Right lobe of liver (tissue), 6 donors: ENCODE results near the gene KCNT1. TPM values are rescaled to one million over a fixed set of nuclear protein-coding genes. Genes with fewer than 3 reads are reported as not detected.

ENCODE experiments used
- ATAC-seq, 4 donors: fragments of 200-7000 bp; cut with Tn5 transposase; one replicate each; pipeline ENCODE4 v1.9.1; 2020; ENCODE audit warnings: mild to moderate bottlenecking in 4 of 4, moderate library complexity in 4 of 4
- DNase-seq, 3 donors: peaks; one replicate each; pipeline ENCODE4 v3.0.0-alpha.2; 2020
- H3K27ac ChIP-seq, 3 donors: fragments of 200-600 bp; one replicate each; pipeline ENCODE4 v1.8.0; 2022
- H3K27me3 ChIP-seq, 2 donors: fragments of 200-600 bp; one replicate each; pipeline ENCODE4 v1.8.0; 2022
- H3K36me3 ChIP-seq, 4 donors: fragments of 200-600 bp; sonication (generic) in 1 of 4; one replicate each; pipeline versions ENCODE4 v1.5.1 to v1.8.0; 2017 to 2022; ENCODE audit warnings: control low read depth in 1 of 4
- H3K4me1 ChIP-seq, 4 donors: fragments of 200-600 bp; sonication (generic) in 1 of 4; one replicate each; pipeline versions ENCODE4 v1.5.1 to v1.8.0; 2017 to 2022; ENCODE audit warnings: control low read depth in 1 of 4
- H3K4me3 ChIP-seq, 3 donors: fragments of 200-600 bp; one replicate each; pipeline ENCODE4 v1.8.0; 2022
- H3K9me3 ChIP-seq, 4 donors: fragments of 200-600 bp; sonication (generic) in 1 of 4; one replicate each; pipeline versions ENCODE4 v1.5.1 to v1.8.0; 2017 to 2022; ENCODE audit warnings: control low read depth in 1 of 4
- POLR2A ChIP-seq: fragments of 450-650 bp; IDR thresholded peaks from one replicate; pipeline ENCODE4 v1.6.1; 2017; ENCODE audit warnings: antibody characterized with exemption, mild to moderate bottlenecking
- WGBS: methylation state at CpG from one replicate; pipeline ENCODE4 v1.1.6; 2018; ENCODE audit warnings: low coverage, low lambda C conversion rate; ENCODE audit not compliant: insufficient coverage; ENCODE audit errors: missing lambda C conversion rate; 5-methylcytosine and 5-hydroxymethylcytosine counted together
- intact Hi-C, 2 donors: fragments of 100-400 bp; cut with DNase I; formaldehyde crosslinking; loops; one replicate each; pipeline versions ENCODE4 v1.11.2 to v1.14.1; 2022
- total RNA-seq, 6 experiments: library from RNA; depleted of rRNA in 2 of 6; stranded (reverse); fragments of >200 nt in 2 of 6; fragmentation: NEBNext Ultra II Directional in 3 of 6; extraction: Animal tissue kit (Norgen Biotek cat#: 25700) in 3 of 6; gene quantifications; one replicate each; pipeline versions ENCODE4 v1.1.0 to v1.2.4, GENCODE V29; 2016 to 2023
- TF ChIP-seq, protein P1 (sequence below), 4 donors: fragments of 200-600 bp in 3 of 4; fragments of 450-650 bp in 1 of 4; IDR thresholded peaks; one replicate each; pipeline versions ENCODE4 v1.5.1 to v1.8.0; 2016 to 2022; ENCODE audit warnings: antibody characterized with exemption in 4 of 4, mild to moderate bottlenecking in 2 of 4
- donor health status: DM: no; HTN: yes; CAD: no.
- donor health status: DM: no; HTN: no; CAD: no.
- donor health status: DM: no; HTN: no; CAD: no.
- donor health status: DM: no; HTN: yes; CAD: no.
- donor health status: DM: no; HTN: yes; CAD: no.

Gene KCNT1
- total RNA-seq, 6 experiments from 2014 or later, result not detected

DNA sequence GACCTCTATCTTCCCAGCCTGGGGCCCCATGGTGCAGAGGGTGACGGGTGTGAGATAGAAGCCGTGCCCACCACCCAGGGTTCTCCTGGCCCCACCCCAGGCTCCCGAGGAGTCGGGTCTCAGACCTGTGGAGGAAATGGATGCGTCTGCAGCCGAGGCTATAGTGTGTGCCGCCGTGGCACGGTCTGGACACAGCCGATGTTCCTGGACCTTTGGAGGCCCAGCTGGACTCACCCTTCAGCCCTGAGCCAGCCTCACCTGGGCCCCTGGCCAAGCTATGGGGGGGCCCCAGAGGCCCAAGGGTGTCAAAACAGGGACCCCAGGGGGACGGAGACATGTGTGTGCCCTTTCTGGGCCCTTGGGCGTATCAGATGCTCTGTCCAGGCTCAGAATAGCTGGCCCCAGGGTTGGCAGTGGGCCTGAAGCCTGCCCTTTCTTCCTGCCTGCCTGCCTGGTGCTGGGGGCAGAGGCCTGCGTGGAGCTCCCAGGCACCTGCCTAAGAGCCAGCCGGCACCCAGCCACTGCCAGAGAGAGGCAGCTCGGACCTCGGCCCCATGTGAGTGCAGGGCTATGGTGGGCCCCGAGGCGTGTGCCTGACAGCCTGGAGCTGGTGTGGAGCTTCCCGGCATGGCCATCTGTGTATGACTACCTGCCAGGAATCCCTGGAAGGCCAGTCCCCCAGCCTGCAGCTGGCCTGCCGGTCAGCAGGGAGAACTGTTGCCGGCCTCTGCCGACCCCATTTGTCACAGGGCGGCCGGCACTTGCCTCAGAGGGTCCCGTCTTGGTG, 41.8 kb downstream of the KCNT1 start:
- H3K27ac ChIP-seq, result no peak overlapping the region
- H3K4me3 ChIP-seq, result no peak overlapping the region
- H3K27me3 ChIP-seq, result no peaks in the 10 kb centered on the region
- ATAC-seq (no peak), DNase-seq (no peak)
- WGBS, result no CpG with 5 or more reads among the region's 25 CpGs
- no peaks in the 10 kb centered on the region for H3K4me1 ChIP-seq
- H3K9me3 ChIP-seq, result no peaks in the 10 kb centered on the region
- TF ChIP-seq, protein P1, sequence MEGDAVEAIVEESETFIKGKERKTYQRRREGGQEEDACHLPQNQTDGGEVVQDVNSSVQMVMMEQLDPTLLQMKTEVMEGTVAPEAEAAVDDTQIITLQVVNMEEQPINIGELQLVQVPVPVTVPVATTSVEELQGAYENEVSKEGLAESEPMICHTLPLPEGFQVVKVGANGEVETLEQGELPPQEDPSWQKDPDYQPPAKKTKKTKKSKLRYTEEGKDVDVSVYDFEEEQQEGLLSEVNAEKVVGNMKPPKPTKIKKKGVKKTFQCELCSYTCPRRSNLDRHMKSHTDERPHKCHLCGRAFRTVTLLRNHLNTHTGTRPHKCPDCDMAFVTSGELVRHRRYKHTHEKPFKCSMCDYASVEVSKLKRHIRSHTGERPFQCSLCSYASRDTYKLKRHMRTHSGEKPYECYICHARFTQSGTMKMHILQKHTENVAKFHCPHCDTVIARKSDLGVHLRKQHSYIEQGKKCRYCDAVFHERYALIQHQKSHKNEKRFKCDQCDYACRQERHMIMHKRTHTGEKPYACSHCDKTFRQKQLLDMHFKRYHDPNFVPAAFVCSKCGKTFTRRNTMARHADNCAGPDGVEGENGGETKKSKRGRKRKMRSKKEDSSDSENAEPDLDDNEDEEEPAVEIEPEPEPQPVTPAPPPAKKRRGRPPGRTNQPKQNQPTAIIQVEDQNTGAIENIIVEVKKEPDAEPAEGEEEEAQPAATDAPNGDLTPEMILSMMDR (IDR thresholded peaks at IDR 0.05), result no peak
- no peak for TF ChIP-seq POLR2A
- H3K36me3 ChIP-seq, result no peaks in the 10 kb centered on the region
- intact Hi-C loops, result no loop called here

DNA sequence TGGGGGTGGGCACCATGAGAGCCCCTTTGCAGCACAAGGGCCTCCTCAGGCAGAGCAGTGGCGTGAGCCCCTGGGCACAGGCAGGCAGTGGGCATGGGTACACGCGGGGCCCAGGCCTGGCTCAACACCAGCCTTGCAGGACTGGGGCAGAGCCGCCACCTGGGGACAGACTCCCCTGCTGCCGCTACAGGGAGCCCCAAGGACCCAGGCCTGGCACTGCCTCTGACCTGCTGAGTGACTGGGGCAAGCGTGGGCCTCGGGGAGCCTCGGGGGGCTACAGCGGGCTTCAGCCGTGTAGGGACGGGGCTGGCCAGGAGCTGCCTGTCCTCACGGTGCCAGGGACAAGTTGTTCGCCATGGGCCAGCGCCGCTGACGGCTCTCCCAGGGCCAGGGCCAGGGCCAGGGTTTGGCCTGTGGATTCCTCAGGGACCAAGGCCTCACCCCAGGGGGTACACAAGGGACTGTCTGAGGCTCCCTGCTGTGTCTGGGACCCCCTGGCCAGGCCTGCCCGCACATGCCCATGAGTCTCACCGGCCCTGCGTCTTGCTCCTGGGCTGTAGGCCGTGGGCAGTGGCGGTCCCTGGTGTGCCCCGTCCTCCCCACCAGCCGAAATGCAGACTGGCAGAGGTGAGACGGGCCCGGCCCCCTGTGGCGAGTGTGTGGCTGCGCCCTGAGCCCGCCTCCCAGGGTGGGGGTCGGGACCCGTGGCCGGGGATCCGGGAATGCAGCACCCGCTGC, 42.5 kb downstream of the KCNT1 start:
- ATAC-seq, result no peak
- DNase-seq, result no peak
- no peaks in the 10 kb centered on the region for H3K27me3 ChIP-seq
- no peaks in the 10 kb centered on the region for H3K36me3 ChIP-seq
- TF ChIP-seq, protein P1 (IDR thresholded peaks at IDR 0.05), result no peak
- no peak for TF ChIP-seq POLR2A
- H3K4me1 ChIP-seq, result no peaks in the 10 kb centered on the region
- no peaks in the 10 kb centered on the region for H3K9me3 ChIP-seq
- H3K27ac ChIP-seq, result no peak overlapping the region
- no peak overlapping the region for H3K4me3 ChIP-seq
- WGBS, result no CpG with 5 or more reads among the region's 33 CpGs
- intact Hi-C loops, result no loop called here

DNA sequence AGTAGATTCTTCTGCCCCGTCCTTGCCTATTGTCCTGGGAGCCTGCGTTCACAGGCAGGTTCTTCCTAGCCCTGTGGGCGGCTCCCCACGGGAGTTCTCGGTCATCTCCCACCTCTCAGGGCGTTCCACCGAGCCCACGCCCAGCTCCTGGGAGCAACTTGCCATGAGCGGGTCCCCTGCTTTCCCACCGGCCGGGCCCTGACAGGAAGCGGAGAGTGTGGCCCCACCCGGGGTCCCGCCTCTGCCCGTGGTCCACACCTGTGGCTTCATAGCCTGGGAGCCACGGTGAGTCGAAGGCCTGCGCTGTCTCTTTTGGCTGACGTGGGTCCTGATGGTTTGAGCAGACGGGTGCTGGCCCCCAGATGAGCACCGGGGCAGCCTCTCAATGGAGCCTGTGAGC, 43.2 kb downstream of the KCNT1 start:
- H3K4me3 ChIP-seq, result no peak overlapping the region
- H3K9me3 ChIP-seq, result no peaks in the 10 kb centered on the region
- intact Hi-C loops, result no loop called here
- no CpG with 5 or more reads among the region's 21 CpGs for WGBS
- no peaks in the 10 kb centered on the region for H3K4me1 ChIP-seq
- ATAC-seq, result no peak
- H3K27me3 ChIP-seq, result no peaks in the 10 kb centered on the region
- TF ChIP-seq POLR2A, result no peak
- TF ChIP-seq, protein P1 (IDR thresholded peaks at IDR 0.05), result no peak
- H3K36me3 ChIP-seq, result no peaks in the 10 kb centered on the region
- DNase-seq, result no peak
- no peak overlapping the region for H3K27ac ChIP-seq

DNA sequence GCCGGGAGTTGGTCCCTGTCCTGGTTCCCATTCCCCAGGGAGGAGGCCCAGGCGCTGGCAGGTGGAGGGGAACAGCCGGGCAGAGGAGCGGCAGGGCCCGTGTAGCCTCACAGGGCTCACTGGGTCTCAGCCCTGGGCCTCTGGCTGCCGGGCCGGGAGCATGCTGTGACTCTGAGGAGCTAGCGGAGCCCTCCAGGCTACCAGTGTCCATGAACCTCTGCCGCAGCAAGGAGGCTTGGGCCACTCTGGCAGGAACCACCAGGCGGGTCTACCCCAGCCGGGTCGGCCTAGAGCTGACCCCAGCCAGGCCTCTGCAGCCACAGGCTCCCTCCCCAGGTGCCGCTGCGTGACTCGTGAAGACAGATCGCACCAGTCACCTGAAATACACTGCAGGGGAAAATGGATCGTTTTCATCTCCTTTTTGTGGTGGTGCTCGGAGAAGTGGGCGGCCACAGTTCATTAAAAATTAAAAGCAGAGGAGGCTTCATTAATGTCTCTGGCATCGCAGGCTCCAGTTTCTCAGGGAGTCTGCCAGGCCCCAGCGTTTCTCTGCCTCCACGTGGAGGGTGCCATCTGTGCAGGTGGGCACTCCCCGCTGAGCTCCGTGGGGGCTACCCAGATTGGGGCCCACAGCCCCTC, 43.8 kb downstream of the KCNT1 start:
- ATAC-seq, result no peak
- Histone ChIP-seq H3K4me3 (no peak overlapping the region), H3K36me3 (no peaks in the 10 kb centered on the region), H3K27ac (no peak overlapping the region), H3K9me3 (no peaks in the 10 kb centered on the region), H3K4me1 (no peaks in the 10 kb centered on the region), H3K27me3 (no peaks in the 10 kb centered on the region)
- TF ChIP-seq POLR2A, result no peak
- TF ChIP-seq, protein P1 (IDR thresholded peaks at IDR 0.05), result no peak
- intact Hi-C loops, result no loop called here
- 80% methylated on average over 5 of the region's 24 CpGs for WGBS
- no peak for DNase-seq
